Hepatocyte (in vitro differentiated cells): ENCODE data around the gene KIFAP3. TPM values are rescaled to one million over a fixed set of nuclear protein-coding genes. Genes with fewer than 3 reads are reported as not detected.
"Not testable (repeated sequence)": the region's sequence is repeated elsewhere in the genome, so short reads cannot be mapped to it uniquely, and the experiment has no call there.

Experiments used
- DNase-seq: peaks from one replicate; pipeline ENCODE4 v3.0.0-alpha.2; 2016; ENCODE audit warnings: low spot score
- H2AFZ ChIP-seq: fragments of 200-600 bp; sonication (generic); 2 replicates; pipeline ENCODE4 v1.6.0; 2016; ENCODE audit warnings: antibody characterized with exemption, mild to moderate bottlenecking
- H3K27ac ChIP-seq: fragments of 200-600 bp; sonication (generic); 2 replicates; pipeline ENCODE4 v1.5.1; 2016; ENCODE audit warnings: mild to moderate bottlenecking
- H3K27me3 ChIP-seq: fragments of 200-600 bp; sonication (generic); 2 replicates; pipeline ENCODE4 v1.6.1; 2016
- H3K36me3 ChIP-seq: fragments of 200-600 bp; sonication (generic); replicated peaks from 2 replicates; pipeline ENCODE4 v1.5.1; 2016; ENCODE audit warnings: low read depth; ENCODE audit not compliant: insufficient read depth
- H3K4me1 ChIP-seq: fragments of 200-600 bp; sonication (generic); 2 replicates; pipeline ENCODE4 v1.5.1; 2016; ENCODE audit warnings: mild to moderate bottlenecking, moderate library complexity; ENCODE audit not compliant: insufficient read depth
- H3K4me2 ChIP-seq: fragments of 200-600 bp; sonication (generic); 2 replicates; pipeline ENCODE4 v1.6.0; 2016
- H3K4me3 ChIP-seq: fragments of 200-600 bp; sonication (generic); 2 replicates; pipeline ENCODE4 v1.5.1; 2016; ENCODE audit warnings: mild to moderate bottlenecking
- H3K79me2 ChIP-seq: fragments of 200-600 bp; sonication (generic); 2 replicates; pipeline ENCODE4 v1.6.0; 2017; ENCODE audit warnings: mild to moderate bottlenecking
- H3K9me2 ChIP-seq: fragments of 200-600 bp; sonication (generic); replicated peaks from 2 replicates; pipeline ENCODE4 v1.6.0; 2017; ENCODE audit warnings: mild to moderate bottlenecking; ENCODE audit not compliant: insufficient read depth
- H3K9me3 ChIP-seq: fragments of 200-600 bp; sonication (generic); 2 replicates; pipeline ENCODE4 v1.5.1; 2016; ENCODE audit warnings: low read depth, mild to moderate bottlenecking
- H4K20me1 ChIP-seq: fragments of 200-600 bp; sonication (generic); 2 replicates; pipeline ENCODE4 v1.6.0; 2016; ENCODE audit warnings: mild to moderate bottlenecking; ENCODE audit not compliant: insufficient read depth, poor library complexity, severe bottlenecking
- EZH2 ChIP-seq: fragments of 200-600 bp; sonication (generic); IDR thresholded peaks from 2 replicates; pipeline ENCODE4 v1.6.1; 2016; ENCODE audit warnings: antibody characterized with exemption, mild to moderate bottlenecking, borderline replicate concordance
- EZH2phosphoT487 ChIP-seq: fragments of 200-600 bp; sonication (generic); IDR thresholded peaks from one replicate; pipeline ENCODE4 v1.6.1; 2018; ENCODE audit warnings: antibody characterized with exemption, mild to moderate bottlenecking, low read depth, moderate library complexity; ENCODE audit not compliant: unreplicated experiment, severe bottlenecking
- WGBS: methylation state at CpG from one replicate; pipeline ENCODE4 v1.1.6; 2016; ENCODE audit warnings: low lambda C conversion rate; ENCODE audit errors: missing lambda C conversion rate; 5-methylcytosine and 5-hydroxymethylcytosine counted together
- polyA plus RNA-seq: library from polyadenylated mRNA; unstranded; fragments of >200 nt; fragmentation: Nextera tagmentation; extraction: Ambion mirVana; gene quantifications from 2 replicates; pipeline ENCODE4 v1.2.1, GENCODE V29; 2016
- total RNA-seq: library from RNA; depleted of rRNA; stranded (reverse); fragments of >200 nt; gene quantifications from 2 replicates; pipeline ENCODE4 v1.2.3, GENCODE V29; 2014
- TF ChIP-seq, protein P1 (sequence below): fragments of 200-600 bp; sonication (generic); IDR thresholded peaks from 2 replicates; pipeline ENCODE4 v1.5.1; 2016; ENCODE audit warnings: antibody characterized with exemption, mild to moderate bottlenecking; ENCODE audit not compliant: poor library complexity

KIFAP3 gene
- total and polyA plus RNA-seq, 2 experiments from 2014 or later = 15.4 to 28.2 TPM

DNA sequence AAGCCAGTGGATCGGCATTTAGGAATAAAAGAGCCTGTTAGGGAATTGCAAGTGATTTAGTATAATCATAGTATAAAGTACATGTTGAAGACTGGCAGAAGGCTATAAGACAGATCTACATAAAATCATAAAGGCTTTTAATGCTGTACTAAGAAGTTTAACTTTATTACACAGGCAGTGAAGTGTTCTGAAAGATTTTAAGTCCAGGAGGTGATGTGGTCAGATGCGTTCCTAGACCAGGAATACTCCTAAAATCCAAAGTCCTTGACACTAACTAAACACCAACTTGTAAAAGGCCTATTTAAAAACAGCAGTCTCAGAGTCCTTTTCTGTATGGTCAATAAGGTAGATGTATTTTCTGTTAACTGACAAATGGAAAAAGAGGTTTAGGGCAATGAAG is 57.0 kb downstream of the KIFAP3 start:
- Histone ChIP-seq H3K79me2 (no peaks in the 10 kb centered on the region), H3K4me1 (no peaks in the 10 kb centered on the region), H3K36me3 (no peaks in the 10 kb centered on the region), H3K27me3 (no peaks in the 10 kb centered on the region), H3K4me3 (no peak overlapping the region), H3K9me2 (no peaks in the 10 kb centered on the region), H3K4me2 (no peak overlapping the region), H2AFZ (no peak overlapping the region), H3K27ac (no peak overlapping the region), H3K9me3 (no peaks in the 10 kb centered on the region), H4K20me1 (no peaks in the 10 kb centered on the region)
- 92% methylated on average over 2 of the region's 2 CpGs for WGBS
- no peak for DNase-seq
- TF ChIP-seq, protein P1, sequence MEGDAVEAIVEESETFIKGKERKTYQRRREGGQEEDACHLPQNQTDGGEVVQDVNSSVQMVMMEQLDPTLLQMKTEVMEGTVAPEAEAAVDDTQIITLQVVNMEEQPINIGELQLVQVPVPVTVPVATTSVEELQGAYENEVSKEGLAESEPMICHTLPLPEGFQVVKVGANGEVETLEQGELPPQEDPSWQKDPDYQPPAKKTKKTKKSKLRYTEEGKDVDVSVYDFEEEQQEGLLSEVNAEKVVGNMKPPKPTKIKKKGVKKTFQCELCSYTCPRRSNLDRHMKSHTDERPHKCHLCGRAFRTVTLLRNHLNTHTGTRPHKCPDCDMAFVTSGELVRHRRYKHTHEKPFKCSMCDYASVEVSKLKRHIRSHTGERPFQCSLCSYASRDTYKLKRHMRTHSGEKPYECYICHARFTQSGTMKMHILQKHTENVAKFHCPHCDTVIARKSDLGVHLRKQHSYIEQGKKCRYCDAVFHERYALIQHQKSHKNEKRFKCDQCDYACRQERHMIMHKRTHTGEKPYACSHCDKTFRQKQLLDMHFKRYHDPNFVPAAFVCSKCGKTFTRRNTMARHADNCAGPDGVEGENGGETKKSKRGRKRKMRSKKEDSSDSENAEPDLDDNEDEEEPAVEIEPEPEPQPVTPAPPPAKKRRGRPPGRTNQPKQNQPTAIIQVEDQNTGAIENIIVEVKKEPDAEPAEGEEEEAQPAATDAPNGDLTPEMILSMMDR = no peak
- TF ChIP-seq EZH2phosphoT487 (no peak), EZH2 (no peak)

DNA sequence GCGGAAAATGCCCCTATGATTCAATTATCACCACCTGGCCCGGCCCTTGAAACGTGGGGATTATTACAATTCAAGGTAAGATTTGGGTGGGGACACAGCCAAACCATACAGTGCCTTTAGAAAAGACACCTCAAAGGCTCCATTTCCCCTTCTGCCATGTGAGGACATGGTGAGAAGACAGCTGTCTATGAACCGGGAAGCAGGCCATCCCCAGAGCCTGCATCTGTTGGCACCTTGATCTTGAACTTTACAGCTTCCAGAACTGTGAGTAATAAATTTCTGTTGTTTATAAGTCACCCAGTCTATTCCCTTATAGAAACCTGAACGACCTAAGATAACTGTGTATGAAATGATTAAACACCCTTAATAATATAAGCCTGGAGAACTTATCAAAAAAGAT is 61.6 kb downstream of the KIFAP3 start:
- no peaks in the 10 kb centered on the region for H3K36me3 ChIP-seq
- TF ChIP-seq, protein P1 = no peak
- TF ChIP-seq EZH2phosphoT487 (no peak), EZH2 (no peak)
- WGBS = 95% methylated on average over 5 of the region's 5 CpGs
- H3K27me3 ChIP-seq = no peaks in the 10 kb centered on the region
- no peaks in the 10 kb centered on the region for H3K79me2 ChIP-seq
- no peak overlapping the region for H3K27ac ChIP-seq
- H2AFZ ChIP-seq = no peak overlapping the region
- H3K9me3 ChIP-seq = no peaks in the 10 kb centered on the region
- no peaks in the 10 kb centered on the region for H4K20me1 ChIP-seq
- no peaks in the 10 kb centered on the region for H3K9me2 ChIP-seq
- H3K4me2 ChIP-seq = no peak overlapping the region
- H3K4me1 ChIP-seq = no peaks in the 10 kb centered on the region
- no peak overlapping the region for H3K4me3 ChIP-seq
- DNase-seq = no peak

DNA sequence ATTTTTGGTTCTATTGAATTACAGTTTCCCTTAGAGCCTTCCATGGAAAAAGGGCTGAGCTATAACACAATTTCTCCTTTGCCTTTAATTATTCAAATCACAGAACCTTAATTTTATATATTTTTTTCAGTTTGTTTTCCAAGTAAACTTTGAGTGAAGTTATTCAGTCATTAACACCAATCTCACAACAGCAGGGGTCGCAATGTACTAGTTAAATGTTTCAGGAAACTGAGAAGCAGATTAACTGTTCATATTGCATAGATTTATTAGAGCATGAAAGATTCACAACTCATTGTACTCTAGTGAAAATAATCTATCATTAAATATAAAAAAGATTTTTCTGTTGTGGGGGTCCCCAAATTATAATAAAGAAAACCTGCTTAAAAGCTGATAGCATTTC is 64.1 kb downstream of the KIFAP3 start:
- Histone ChIP-seq H3K79me2 (no peaks in the 10 kb centered on the region), H3K9me3 (no peaks in the 10 kb centered on the region), H3K4me2 (no peak overlapping the region), H3K4me1 (no peaks in the 10 kb centered on the region), H3K4me3 (no peak overlapping the region), H3K27me3 (no peaks in the 10 kb centered on the region), H4K20me1 (no peaks in the 10 kb centered on the region), H2AFZ (no peak overlapping the region), H3K9me2 (no peaks in the 10 kb centered on the region), H3K36me3 (no peaks in the 10 kb centered on the region), H3K27ac (no peak overlapping the region)
- peak; percentile 59 for DNase-seq
- 20% methylated on average over 1 of the region's 1 CpG for WGBS
- TF ChIP-seq, protein P1 = peak; percentile 61
- TF ChIP-seq EZH2 = no peak

DNA sequence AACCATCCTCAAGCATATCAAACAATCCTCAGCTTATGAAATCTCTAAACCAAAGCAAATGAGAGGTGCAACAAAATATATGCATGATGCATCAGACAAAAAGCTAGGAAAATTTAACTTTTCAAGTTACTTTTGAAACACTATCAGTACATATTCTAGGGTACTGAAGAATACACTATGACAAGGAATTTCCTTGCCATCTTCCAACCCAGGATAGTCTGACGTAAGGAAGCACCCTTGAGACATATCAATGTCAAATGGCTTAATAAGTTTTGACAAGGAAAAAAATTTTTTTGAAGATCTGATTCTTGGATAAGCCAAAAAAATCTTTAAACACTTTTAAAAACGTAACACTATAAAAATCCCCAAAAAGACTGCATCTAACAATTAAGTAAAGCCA is 64.9 kb downstream of the KIFAP3 start:
- TF ChIP-seq EZH2 = no peak
- TF ChIP-seq, protein P1 = no peak
- no peak for TF ChIP-seq EZH2phosphoT487
- H2AFZ ChIP-seq = no peak overlapping the region
- no peaks in the 10 kb centered on the region for H3K9me2 ChIP-seq
- H3K36me3 ChIP-seq = no peaks in the 10 kb centered on the region
- H3K4me1 ChIP-seq = no peaks in the 10 kb centered on the region
- WGBS = 86% methylated on average over 2 of the region's 2 CpGs
- H3K9me3 ChIP-seq = no peaks in the 10 kb centered on the region
- no peak overlapping the region for H3K4me3 ChIP-seq
- no peak overlapping the region for H3K27ac ChIP-seq
- H3K79me2 ChIP-seq = no peaks in the 10 kb centered on the region
- DNase-seq = no peak
- no peak overlapping the region for H3K4me2 ChIP-seq
- H3K27me3 ChIP-seq = no peaks in the 10 kb centered on the region
- no peaks in the 10 kb centered on the region for H4K20me1 ChIP-seq

DNA sequence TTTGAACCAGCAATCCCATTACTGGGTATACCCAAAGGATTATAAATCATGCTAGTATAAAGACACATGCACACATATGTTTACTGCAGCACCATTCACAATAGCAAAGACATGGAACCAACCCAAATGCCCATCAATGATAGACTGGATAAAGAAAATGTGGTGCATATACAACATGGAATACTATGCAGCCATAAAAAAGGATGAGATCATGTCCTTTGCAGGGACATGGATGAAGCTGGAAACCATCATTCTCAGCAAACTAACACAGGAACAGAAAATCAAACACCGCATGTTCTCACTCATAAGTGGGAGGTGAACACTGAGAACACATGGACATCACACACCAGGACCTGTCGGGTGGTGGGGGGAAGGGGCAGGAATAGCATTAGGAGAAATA is 65.8 kb downstream of the KIFAP3 start:
- WGBS = 98% methylated on average over 2 of the region's 2 CpGs
- not testable (repeated sequence) for H3K9me2 ChIP-seq, H4K20me1 ChIP-seq, H3K27me3 ChIP-seq, H3K4me1 ChIP-seq, DNase-seq, H2AFZ ChIP-seq, H3K4me3 ChIP-seq, H3K4me2 ChIP-seq, H3K79me2 ChIP-seq, H3K27ac ChIP-seq, H3K36me3 ChIP-seq, H3K9me3 ChIP-seq
